Fibroblast of lung (primary cell): Measurements from ENCODE around the gene SMAD3. TPM values are rescaled to one million over a fixed set of nuclear protein-coding genes. Genes with fewer than 3 reads are reported as not detected.
A peak's percentile ranks its signal among the peaks of the same experiment; 100 is the strongest.

Experiments used
- DNase-seq, 2 donors: peaks; one replicate each; pipeline versions ENCODE4 v3.0.0 to v3.0.0-alpha.2; 2010; ENCODE audit warnings: low read depth in 2 of 2
- H2AFZ ChIP-seq: 2 replicates; pipeline ENCODE4 v1.5.1; 2012; ENCODE audit warnings: low read length, control low read depth, inconsistent platforms
- H3K27ac ChIP-seq: 2 replicates; pipeline ENCODE4 v1.5.1; 2011; ENCODE audit warnings: low read length, control low read depth; ENCODE audit not compliant: insufficient read depth
- H3K27me3 ChIP-seq: 2 replicates; pipeline ENCODE4 v1.5.1; 2011; ENCODE audit warnings: mild to moderate bottlenecking, low read length; ENCODE audit not compliant: control insufficient read depth, insufficient read depth
- H3K36me3 ChIP-seq: 2 replicates; pipeline ENCODE4 v1.5.1; 2011; ENCODE audit warnings: low read length; ENCODE audit not compliant: control insufficient read depth, insufficient read depth
- H3K4me1 ChIP-seq: 2 replicates; pipeline ENCODE4 v1.5.1; 2011; ENCODE audit warnings: low read length; ENCODE audit not compliant: control insufficient read depth, insufficient read depth; ENCODE audit errors: extremely low read depth
- H3K4me2 ChIP-seq: 2 replicates; pipeline ENCODE4 v1.5.1; 2011; ENCODE audit warnings: low read length, control low read depth; ENCODE audit not compliant: insufficient read depth; ENCODE audit errors: extremely low read depth
- H3K4me3 ChIP-seq, 4 experiments: fragments of 200-600 bp in 1 of 4; sonication (generic) in 1 of 4; replicated peaks in 1 of 4; 2 replicates each; pipeline ENCODE4 v1.5.1; 2011 to 2016; ENCODE audit warnings: low read length in 4 of 4, low read depth in 3 of 4, mild to moderate bottlenecking in 3 of 4, control low read depth in 2 of 4, inconsistent platforms in 1 of 4, mixed read lengths in 1 of 4; ENCODE audit not compliant: insufficient read depth in 1 of 4; ENCODE audit errors: control extremely low read depth in 1 of 4
- H3K79me2 ChIP-seq: 2 replicates; pipeline ENCODE4 v1.5.1; 2012; ENCODE audit warnings: mild to moderate bottlenecking, low read length, inconsistent platforms; ENCODE audit not compliant: control insufficient read depth, insufficient read depth
- H3K9ac ChIP-seq: 2 replicates; pipeline ENCODE4 v1.5.1; 2011; ENCODE audit warnings: mild to moderate bottlenecking, low read length, control low read depth; ENCODE audit not compliant: insufficient read depth
- H3K9me3 ChIP-seq: 2 replicates; pipeline ENCODE4 v1.5.1; 2012; ENCODE audit warnings: low read depth, low read length; ENCODE audit not compliant: control insufficient read depth, insufficient read depth
- H4K20me1 ChIP-seq: 2 replicates; pipeline ENCODE4 v1.5.1; 2011; ENCODE audit warnings: low read length; ENCODE audit not compliant: control insufficient read depth, insufficient read depth; ENCODE audit errors: extremely low read depth
- CTCF ChIP-seq, 2 donors: IDR thresholded peaks in 1 of 2; conservative IDR thresholded peaks in 1 of 2; 1 replicate in 1 of 2; 2 replicates in 1 of 2; pipeline ENCODE4 v1.5.1; 2011 to 2012; ENCODE audit warnings: low read length in 2 of 2, control low read depth in 1 of 2, inconsistent platforms in 1 of 2, low read depth in 1 of 2, mild to moderate bottlenecking in 1 of 2
- EZH2 ChIP-seq: IDR thresholded peaks from 2 replicates; pipeline ENCODE4 v1.5.1; 2012; ENCODE audit warnings: low read length, control low read depth, mild to moderate bottlenecking; ENCODE audit errors: missing control alignments
- polyA plus RNA-seq, 2 donors: library from polyadenylated mRNA; depleted of rRNA in 1 of 2; stranded (reverse) in 1 of 2; unstranded in 1 of 2; fragments of >200 nt; gene quantifications; 2 replicates each; pipeline ENCODE4 v1.2.1, GENCODE V29; 2011 to 2012; ENCODE audit warnings: missing spikeins in 1 of 2
- total RNA-seq: library from RNA; depleted of rRNA; stranded (reverse); fragments of >200 nt; gene quantifications from 2 replicates; pipeline ENCODE4 v1.2.1, GENCODE V29; 2014

SMAD3 gene
- total and polyA plus RNA-seq, 2 donors (not counting 1 experiment from before 2014, with no cell fraction given): 69.9 to 173 TPM

GRCh38 chr15:67161881-67162280 is 96.5 kb downstream of the SMAD3 start:
- Histone ChIP-seq H3K4me2 (no peak overlapping the region), H3K79me2 (peaks cover 90% of the 10 kb centered on the region), H3K4me3 (no peak overlapping the region), H4K20me1 (no peaks in the 10 kb centered on the region), H2AFZ (no peak overlapping the region), H3K4me1 (peaks cover 30% of the 10 kb centered on the region), H3K9me3 (no peaks in the 10 kb centered on the region), H3K36me3 (peaks cover 26% of the 10 kb centered on the region), H3K27ac (no peak overlapping the region), H3K27me3 (no peaks in the 10 kb centered on the region), H3K9ac (no peak overlapping the region)
- no peak for DNase-seq
- TF ChIP-seq EZH2: no peak
- TF ChIP-seq CTCF (conservative IDR thresholded peaks at IDR 0.05 in 1 of 2, IDR thresholded peaks at IDR 0.05 in 1 of 2; ENCODE audit: low read depth in 1 of 2, low read length in 2 of 2): no peak

GRCh38 chr15:67163180-67163579 is 97.8 kb downstream of the SMAD3 start:
- H3K79me2 ChIP-seq: peaks cover 83% of the 10 kb centered on the region
- no peak for DNase-seq
- H4K20me1 ChIP-seq: no peaks in the 10 kb centered on the region
- TF ChIP-seq CTCF (conservative IDR thresholded peaks at IDR 0.05 in 1 of 2, IDR thresholded peaks at IDR 0.05 in 1 of 2; ENCODE audit: low read depth in 1 of 2, low read length in 2 of 2) (no peak), EZH2 (no peak)
- H3K4me3 ChIP-seq: no peak overlapping the region
- H3K4me2 ChIP-seq: no peak overlapping the region
- H2AFZ ChIP-seq: no peak overlapping the region
- no peaks in the 10 kb centered on the region for H3K9me3 ChIP-seq
- H3K36me3 ChIP-seq: peaks cover 28% of the 10 kb centered on the region
- peak overlapping the region; percentile 18 for H3K27ac ChIP-seq
- no peaks in the 10 kb centered on the region for H3K27me3 ChIP-seq
- H3K4me1 ChIP-seq: peaks cover 40% of the 10 kb centered on the region
- no peak overlapping the region for H3K9ac ChIP-seq

- H2AFZ ChIP-seq: no peak overlapping the region
- peaks cover 29% of the 10 kb centered on the region for H3K36me3 ChIP-seq
- H4K20me1 ChIP-seq: no peaks in the 10 kb centered on the region
- peak in 1 of 2 donors; percentile 56 for DNase-seq
- no peak overlapping the region for H3K4me2 ChIP-seq
- TF ChIP-seq EZH2 (no peak), CTCF (conservative IDR thresholded peaks at IDR 0.05 in 1 of 2, IDR thresholded peaks at IDR 0.05 in 1 of 2; ENCODE audit: low read depth in 1 of 2, low read length in 2 of 2) (no peak)
- H3K4me3 ChIP-seq: no peak overlapping the region
- H3K27ac ChIP-seq: peak overlapping the region; percentile 80
- H3K27me3 ChIP-seq: no peaks in the 10 kb centered on the region
- H3K9ac ChIP-seq: peak overlapping the region; percentile 14
- H3K9me3 ChIP-seq: no peaks in the 10 kb centered on the region
- peaks cover 80% of the 10 kb centered on the region for H3K79me2 ChIP-seq
- H3K4me1 ChIP-seq: peaks cover 51% of the 10 kb centered on the region
Measured at GRCh38 chr15:67164401-67164791, 99.0 kb downstream of the SMAD3 start.
